Gastrocnemius medialis (tissue), 4 donors: ENCODE measurements around the gene ADSL.

Source experiments
- CTCF ChIP-seq, 5 experiments: fragments of 450-650 bp in 3 of 5; fragments of 200-600 bp in 2 of 5; sonication (generic) in 2 of 5; IDR thresholded peaks in 4 of 5; conservative IDR thresholded peaks in 1 of 5; 1 replicate in 4 of 5; 2 replicates in 1 of 5; pipeline ENCODE4 v1.5.1; 2016 to 2019; ENCODE audit warnings: antibody characterized with exemption in 5 of 5, mild to moderate bottlenecking in 3 of 5, moderate library complexity in 3 of 5
- POLR2A ChIP-seq, 2 donors: fragments of 450-650 bp; IDR thresholded peaks; one replicate each; pipeline ENCODE4 v1.6.1; 2017; ENCODE audit warnings: antibody characterized with exemption in 2 of 2, mild to moderate bottlenecking in 2 of 2, moderate library complexity in 2 of 2

GRCh38 chr22:40366068-40366467 lies 19.8 kb downstream of the ADSL start:
- TF ChIP-seq CTCF (IDR thresholded peaks at IDR 0.05 in 4 of 5, conservative IDR thresholded peaks at IDR 0.05 in 1 of 5) (no peak), POLR2A (IDR thresholded peaks at IDR 0.05) (no peak)
